ENCODE results near the gene DOCK11.

Gene DOCK11

DNA sequence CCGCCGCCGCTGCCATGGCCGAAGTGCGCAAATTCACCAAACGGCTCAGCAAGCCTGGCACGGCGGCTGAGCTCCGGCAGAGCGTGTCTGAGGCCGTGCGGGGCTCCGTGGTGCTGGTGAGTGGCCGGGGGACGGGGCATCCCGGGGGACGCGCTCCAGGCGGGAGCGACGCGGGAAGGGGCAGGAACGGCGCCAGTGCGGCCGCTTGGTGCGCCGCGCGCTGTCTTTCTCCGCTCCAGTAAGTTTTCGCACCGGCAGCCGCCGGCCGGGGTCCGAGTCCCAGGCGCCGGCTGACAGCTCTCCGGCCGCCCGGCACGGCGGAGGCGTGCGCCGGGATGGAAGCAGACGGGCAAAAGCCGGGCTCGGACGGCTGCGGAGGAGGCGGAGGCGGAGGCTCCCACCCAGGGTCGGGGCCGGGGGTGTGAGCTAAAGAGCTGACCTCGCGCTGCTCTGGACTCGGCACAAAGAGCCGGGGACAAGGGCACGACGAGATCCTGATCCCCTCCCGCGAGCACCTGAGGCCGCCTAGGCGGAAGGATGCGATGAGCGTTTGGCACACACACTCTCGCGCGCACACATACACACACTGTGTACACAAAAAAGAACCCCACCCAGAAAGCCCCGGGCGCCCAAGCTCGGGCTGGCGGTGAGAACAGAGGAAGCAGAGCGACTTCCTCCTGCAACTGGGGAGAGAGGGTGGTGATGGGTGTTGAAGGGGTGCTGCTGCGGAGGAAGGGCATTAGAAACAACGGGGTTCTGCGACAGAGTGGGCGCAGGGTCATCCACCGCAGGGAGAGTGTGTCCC is 545 bp downstream of the DOCK11 start:
- Histone ChIP-seq H3K4me1 (ENCODE audit: insufficient read depth, low read length) (peaks cover 30% of the 10 kb centered on the region), H3K79me2 (ENCODE audit: insufficient read depth, low read length) (peaks cover 50% of the 10 kb centered on the region), H3K4me2 (ENCODE audit: insufficient read depth, low read length) (peak overlapping the region; percentile 90), H3K27ac (ENCODE audit: low read length) (peak overlapping the region; percentile 85), H3K36me3 (ENCODE audit: insufficient read depth, low read length) (no peaks in the 10 kb centered on the region), H3K27me3 (ENCODE audit: insufficient read depth, low read length, poor library complexity) (no peaks in the 10 kb centered on the region), H4K20me1 (ENCODE audit: insufficient read depth, low read length) (peaks cover 6% of the 10 kb centered on the region; the same call in 1 of the 2 replicates), H3K9me3 (ENCODE audit: insufficient read depth, low read length, severe bottlenecking) (no peaks in the 10 kb centered on the region), H2AFZ (ENCODE audit: low read depth, low read length) (peak overlapping the region; percentile 75), H3K9ac (ENCODE audit: low read depth, low read length) (peak overlapping the region; percentile 84), H3K4me3 (ENCODE audit: low read depth in 1 of 2, low read length in 2 of 2) (peak overlapping the region; percentile 56 to 90; a peak in 3 of 4 replicates)
- TF ChIP-seq EZH2 (IDR thresholded peaks at IDR 0.05; ENCODE audit: borderline replicate concordance, low read depth, low read length, severe bottlenecking), result no peak
- no peak for TF ChIP-seq CTCF (IDR thresholded peaks at IDR 0.05; ENCODE audit: borderline replicate concordance, extremely low read depth, low read length, poor library complexity, severe bottlenecking)
- peak; percentile 82 for DNase-seq
- peak; percentile 73 for ATAC-seq (ENCODE audit: insufficient read depth, low read depth)

DNA sequence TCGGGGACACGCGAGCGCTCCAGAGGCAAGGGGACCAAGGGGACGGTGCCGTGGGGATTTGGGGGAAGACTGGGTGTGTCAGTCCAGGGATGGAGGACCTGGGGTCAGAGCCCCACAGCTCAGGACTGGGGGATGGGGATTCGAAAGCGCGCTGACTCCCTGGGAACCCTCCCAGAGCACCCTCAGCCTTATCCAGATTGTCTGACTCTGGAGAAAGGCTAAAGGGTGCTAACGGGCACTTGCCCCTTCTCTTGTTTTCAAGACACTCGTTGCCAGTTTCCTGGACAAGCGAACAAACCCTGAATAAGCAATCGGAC is 1.1 kb downstream of the DOCK11 start:
- ATAC-seq (ENCODE audit: insufficient read depth, low read depth) (peak; percentile 6; the same call in 2 of the 3 replicates), DNase-seq (no peak)
- H3K27ac ChIP-seq (ENCODE audit: low read length), result peak overlapping the region; percentile 85
- H3K4me2 ChIP-seq (ENCODE audit: insufficient read depth, low read length), result peak overlapping the region; percentile 90
- peak overlapping the region; percentile 84 for H3K9ac ChIP-seq (ENCODE audit: low read depth, low read length)
- peaks cover 6% of the 10 kb centered on the region; the same call in 1 of the 2 replicates for H4K20me1 ChIP-seq (ENCODE audit: insufficient read depth, low read length)
- H3K4me3 ChIP-seq (ENCODE audit: low read depth in 1 of 2, low read length in 2 of 2), result peak overlapping the region; percentile 56 to 90; a peak in 3 of 4 replicates
- H2AFZ ChIP-seq (ENCODE audit: low read depth, low read length), result peak overlapping the region; percentile 75
- peaks cover 30% of the 10 kb centered on the region for H3K4me1 ChIP-seq (ENCODE audit: insufficient read depth, low read length)
- peaks cover 55% of the 10 kb centered on the region for H3K79me2 ChIP-seq (ENCODE audit: insufficient read depth, low read length)
- TF ChIP-seq EZH2 (IDR thresholded peaks at IDR 0.05; ENCODE audit: borderline replicate concordance, low read depth, low read length, severe bottlenecking), result no peak
- TF ChIP-seq CTCF (IDR thresholded peaks at IDR 0.05; ENCODE audit: borderline replicate concordance, extremely low read depth, low read length, poor library complexity, severe bottlenecking), result no peak
- no peaks in the 10 kb centered on the region for H3K9me3 ChIP-seq (ENCODE audit: insufficient read depth, low read length, severe bottlenecking)
- no peaks in the 10 kb centered on the region for H3K36me3 ChIP-seq (ENCODE audit: insufficient read depth, low read length)
- H3K27me3 ChIP-seq (ENCODE audit: insufficient read depth, low read length, poor library complexity), result no peaks in the 10 kb centered on the region

DNA sequence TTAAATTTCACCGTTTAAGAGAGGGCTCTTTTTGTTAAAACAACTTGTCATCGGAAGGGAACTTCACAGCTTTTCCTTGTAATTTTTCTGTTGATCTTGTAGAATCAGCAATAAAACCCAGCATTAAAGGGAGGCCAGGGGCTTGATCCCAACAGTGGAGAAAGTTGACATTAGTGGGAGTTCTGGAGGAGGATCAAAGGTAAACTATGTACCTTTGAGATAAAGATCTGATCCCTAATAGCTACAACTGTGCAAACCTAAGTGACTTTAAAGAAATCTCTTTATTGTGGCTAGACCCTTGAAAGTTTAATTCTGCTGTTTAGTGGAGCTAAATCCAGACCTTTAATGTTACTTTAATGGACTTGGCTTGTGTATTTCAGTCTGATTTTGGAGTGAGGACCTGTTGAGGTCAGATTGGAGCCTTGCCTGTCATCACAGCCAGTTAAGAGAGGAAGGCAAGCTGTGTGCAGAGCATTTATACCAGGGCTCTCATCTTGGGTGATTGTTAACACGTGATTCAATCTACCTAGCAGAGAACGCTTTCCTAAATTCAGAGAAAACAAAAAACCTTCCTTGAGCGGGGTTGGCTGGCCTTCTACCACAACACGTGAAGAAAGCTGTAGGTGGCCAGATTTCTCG is 1.7 kb downstream of the DOCK11 start:
- TF ChIP-seq CTCF (IDR thresholded peaks at IDR 0.05; ENCODE audit: borderline replicate concordance, extremely low read depth, low read length, poor library complexity, severe bottlenecking), result no peak
- TF ChIP-seq EZH2 (IDR thresholded peaks at IDR 0.05; ENCODE audit: borderline replicate concordance, low read depth, low read length, severe bottlenecking), result no peak
- Histone ChIP-seq H3K36me3 (ENCODE audit: insufficient read depth, low read length) (no peaks in the 10 kb centered on the region), H2AFZ (ENCODE audit: low read depth, low read length) (no peak overlapping the region; the same call in 1 of the 2 replicates), H3K9ac (ENCODE audit: low read depth, low read length) (peak overlapping the region; percentile 84), H3K27ac (ENCODE audit: low read length) (peak overlapping the region; percentile 85), H3K27me3 (ENCODE audit: insufficient read depth, low read length, poor library complexity) (no peaks in the 10 kb centered on the region), H4K20me1 (ENCODE audit: insufficient read depth, low read length) (peaks cover 8% of the 10 kb centered on the region; the same call in 1 of the 2 replicates), H3K4me2 (ENCODE audit: insufficient read depth, low read length) (peak overlapping the region; percentile 90), H3K79me2 (ENCODE audit: insufficient read depth, low read length) (peaks cover 61% of the 10 kb centered on the region), H3K4me1 (ENCODE audit: insufficient read depth, low read length) (peaks cover 33% of the 10 kb centered on the region), H3K9me3 (ENCODE audit: insufficient read depth, low read length, severe bottlenecking) (no peaks in the 10 kb centered on the region), H3K4me3 (ENCODE audit: low read depth in 1 of 2, low read length in 2 of 2) (peak overlapping the region; percentile 56 to 90; a peak in 3 of 4 replicates)
- DNase-seq (no peak), ATAC-seq (ENCODE audit: insufficient read depth, low read depth) (no peak)

All from DND-41 (cell line).